Measurements from ENCODE around the gene PAX8.

The PAX8 gene

DNA sequence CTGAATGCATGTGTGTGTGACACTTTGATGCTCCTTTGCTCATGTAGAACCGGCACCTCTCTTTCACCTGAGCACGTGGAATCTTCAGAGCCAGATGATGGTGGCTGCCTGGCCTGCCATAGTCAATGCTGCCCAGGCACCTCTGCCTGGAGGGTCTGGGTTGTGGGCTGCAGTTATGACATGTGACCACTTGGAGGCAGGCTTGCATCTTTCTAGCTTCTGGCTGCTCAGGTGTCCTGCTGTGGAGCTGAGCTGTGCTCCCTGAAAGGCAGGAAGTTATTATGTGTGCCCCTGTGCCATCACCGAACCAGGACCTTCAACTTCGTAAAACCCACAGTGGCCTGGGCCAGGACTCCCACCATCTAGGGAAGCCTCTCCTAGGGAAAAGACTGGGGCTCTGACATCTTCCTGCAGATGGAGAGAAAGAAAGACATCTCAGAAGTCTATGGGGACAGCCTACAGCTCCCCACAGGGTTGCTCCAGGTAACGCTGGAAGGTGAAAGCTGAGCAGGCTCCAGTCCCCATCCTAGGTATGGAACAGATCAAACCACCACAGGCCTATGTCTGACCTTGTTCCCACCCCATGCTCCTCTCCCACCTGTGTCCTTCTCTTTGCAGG is 74.7 kb downstream of the PAX8 start:
- Histone ChIP-seq H3K27me3 (ENCODE audit: control insufficient read depth, insufficient read depth, low read length, poor library complexity, severe bottlenecking) (peaks cover under 1% of the 10 kb centered on the region), H3K9me3 (ENCODE audit: control insufficient read depth, low read length) (no peaks in the 10 kb centered on the region), H3K4me1 (ENCODE audit: control insufficient read depth, insufficient read depth, low read length) (peaks cover 5% of the 10 kb centered on the region), H3K27ac (ENCODE audit: insufficient read depth, low read depth, low read length, poor library complexity, severe bottlenecking) (no peak overlapping the region), H3K4me3 (ENCODE audit: insufficient read depth, low read depth, low read length) (no peak overlapping the region), H3K36me3 (ENCODE audit: control insufficient read depth, insufficient read depth, low read length) (no peaks in the 10 kb centered on the region)
- WGBS, 2 experiments: 24 to 32% methylated on average over 5 of the region's 5 CpGs

- no peaks in the 10 kb centered on the region for H3K9me3 ChIP-seq (ENCODE audit: control insufficient read depth, low read length)
- H3K4me3 ChIP-seq (ENCODE audit: insufficient read depth, low read depth, low read length): no peak overlapping the region
- H3K4me1 ChIP-seq (ENCODE audit: control insufficient read depth, insufficient read depth, low read length): peaks cover 5% of the 10 kb centered on the region
- H3K27me3 ChIP-seq (ENCODE audit: control insufficient read depth, insufficient read depth, low read length, poor library complexity, severe bottlenecking): peaks cover 9% of the 10 kb centered on the region
- no peak overlapping the region for H3K27ac ChIP-seq (ENCODE audit: insufficient read depth, low read depth, low read length, poor library complexity, severe bottlenecking)
- no peaks in the 10 kb centered on the region for H3K36me3 ChIP-seq (ENCODE audit: control insufficient read depth, insufficient read depth, low read length)
Observed at GRCh38 chr2:113203217-113203530, 75.5 kb downstream of the PAX8 start.

DNA sequence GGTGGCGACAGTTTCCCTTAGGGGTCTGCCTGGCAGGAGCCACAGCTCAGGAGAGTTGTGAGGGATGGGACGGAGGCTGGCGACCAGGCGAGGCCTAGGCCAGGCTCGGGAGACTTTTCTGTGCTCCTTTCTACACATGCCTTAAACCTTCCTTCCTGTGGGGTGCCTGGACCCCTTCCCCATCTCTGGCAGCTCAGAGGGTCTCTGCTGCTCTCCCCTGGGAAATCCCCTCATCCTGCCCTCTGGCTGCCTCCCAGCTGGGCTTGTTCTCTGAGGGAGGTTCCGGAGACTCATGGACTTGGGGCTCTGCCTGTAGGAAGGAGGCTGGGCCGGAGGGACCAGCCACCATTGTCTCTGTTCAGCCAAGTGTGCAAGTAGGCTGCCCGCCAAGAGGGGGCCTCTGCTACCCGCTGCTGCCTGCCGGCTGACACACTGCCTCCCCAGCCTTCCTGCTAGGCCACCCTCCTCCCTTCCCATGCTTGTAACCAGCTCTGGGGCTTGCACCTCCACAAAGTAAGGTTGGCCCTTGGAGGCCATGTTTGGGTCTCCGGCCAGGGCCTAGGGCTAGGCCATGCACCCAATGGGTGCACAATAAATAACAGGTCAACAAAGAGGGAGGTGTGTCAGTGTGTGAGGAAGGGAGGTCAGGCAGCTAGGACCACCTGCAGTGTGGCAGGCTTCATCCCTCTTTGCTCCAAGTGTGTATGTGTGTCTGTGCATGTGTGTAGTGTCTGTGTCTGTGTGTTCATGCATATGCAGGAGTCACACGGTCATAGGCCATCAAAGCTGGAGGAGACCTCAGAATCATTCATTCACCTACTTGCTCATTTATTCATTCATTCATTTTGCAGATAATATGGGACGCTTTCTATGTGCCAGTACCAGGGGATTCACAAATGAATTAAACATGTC is 76.2 kb downstream of the PAX8 start:
- peaks cover 15% of the 10 kb centered on the region for H3K27me3 ChIP-seq (ENCODE audit: control insufficient read depth, insufficient read depth, low read length, poor library complexity, severe bottlenecking)
- H3K36me3 ChIP-seq (ENCODE audit: control insufficient read depth, insufficient read depth, low read length): no peaks in the 10 kb centered on the region
- no peak overlapping the region for H3K4me3 ChIP-seq (ENCODE audit: insufficient read depth, low read depth, low read length)
- 78 to 81% methylated on average over 13 of the region's 13 CpGs for WGBS, 2 experiments
- peaks cover 5% of the 10 kb centered on the region for H3K4me1 ChIP-seq (ENCODE audit: control insufficient read depth, insufficient read depth, low read length)
- H3K9me3 ChIP-seq (ENCODE audit: control insufficient read depth, low read length): no peaks in the 10 kb centered on the region
- H3K27ac ChIP-seq (ENCODE audit: insufficient read depth, low read depth, low read length, poor library complexity, severe bottlenecking): no peak overlapping the region

DNA sequence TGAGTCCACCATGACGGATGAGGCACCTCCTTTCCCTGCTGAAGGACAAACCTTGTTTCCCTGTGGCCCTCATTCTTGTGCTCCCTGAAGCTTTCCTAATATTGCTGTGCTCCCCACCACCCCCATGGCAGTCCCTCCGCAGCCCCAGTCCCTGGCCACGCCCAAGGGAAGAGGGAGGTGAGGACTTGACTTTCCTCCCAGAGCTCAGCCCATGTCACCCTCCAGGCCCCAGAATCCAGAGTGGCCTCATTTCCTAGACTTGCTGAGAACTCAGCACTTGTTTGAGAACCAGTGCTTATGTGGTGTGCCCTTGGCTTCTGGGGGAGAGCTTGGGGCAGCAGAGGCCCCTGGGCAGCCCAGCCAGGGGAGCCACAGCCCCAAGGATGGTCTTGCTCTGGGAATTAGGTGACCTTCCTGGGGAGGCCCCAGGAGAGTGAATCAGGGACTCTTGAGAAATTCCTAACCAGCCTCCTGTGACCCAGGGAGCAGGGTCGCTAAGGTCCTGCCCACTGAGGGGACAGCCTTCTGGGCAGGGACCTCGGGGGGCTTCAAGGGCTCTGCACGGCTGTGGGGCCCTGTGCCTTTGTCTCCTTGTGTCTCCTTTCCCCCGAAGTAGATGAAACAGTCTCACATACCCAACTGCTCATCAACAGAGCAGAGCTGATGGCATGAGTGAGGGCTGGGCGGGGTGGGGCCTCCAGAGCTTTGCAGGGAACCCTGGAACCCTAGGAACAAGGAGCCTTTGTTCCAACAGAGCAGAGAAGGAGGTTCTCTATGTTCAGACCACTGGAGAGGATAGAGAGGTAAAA is 77.0 kb downstream of the PAX8 start:
- peaks cover 5% of the 10 kb centered on the region for H3K4me1 ChIP-seq (ENCODE audit: control insufficient read depth, insufficient read depth, low read length)
- H3K27ac ChIP-seq (ENCODE audit: insufficient read depth, low read depth, low read length, poor library complexity, severe bottlenecking): no peak overlapping the region
- H3K4me3 ChIP-seq (ENCODE audit: insufficient read depth, low read depth, low read length): no peak overlapping the region
- no peaks in the 10 kb centered on the region for H3K9me3 ChIP-seq (ENCODE audit: control insufficient read depth, low read length)
- H3K27me3 ChIP-seq (ENCODE audit: control insufficient read depth, insufficient read depth, low read length, poor library complexity, severe bottlenecking): peaks cover 24% of the 10 kb centered on the region
- WGBS, 2 experiments: 85 to 86% methylated on average over 8 of the region's 8 CpGs
- H3K36me3 ChIP-seq (ENCODE audit: control insufficient read depth, insufficient read depth, low read length): no peaks in the 10 kb centered on the region

GRCh38 chr2:113200736-113201490 is 77.8 kb downstream of the PAX8 start:
- Histone ChIP-seq H3K4me1 (ENCODE audit: control insufficient read depth, insufficient read depth, low read length) (peaks cover 5% of the 10 kb centered on the region), H3K9me3 (ENCODE audit: control insufficient read depth, low read length) (no peaks in the 10 kb centered on the region), H3K27ac (ENCODE audit: insufficient read depth, low read depth, low read length, poor library complexity, severe bottlenecking) (no peak overlapping the region), H3K36me3 (ENCODE audit: control insufficient read depth, insufficient read depth, low read length) (no peaks in the 10 kb centered on the region), H3K4me3 (ENCODE audit: insufficient read depth, low read depth, low read length) (no peak overlapping the region), H3K27me3 (ENCODE audit: control insufficient read depth, insufficient read depth, low read length, poor library complexity, severe bottlenecking) (peaks cover 24% of the 10 kb centered on the region)
- WGBS, 2 experiments: 90 to 91% methylated on average over 17 of the region's 17 CpGs

- no peak overlapping the region for H3K27ac ChIP-seq (ENCODE audit: insufficient read depth, low read depth, low read length, poor library complexity, severe bottlenecking)
- no peaks in the 10 kb centered on the region for H3K9me3 ChIP-seq (ENCODE audit: control insufficient read depth, low read length)
- peaks cover 24% of the 10 kb centered on the region for H3K27me3 ChIP-seq (ENCODE audit: control insufficient read depth, insufficient read depth, low read length, poor library complexity, severe bottlenecking)
- WGBS, 2 experiments: 81 to 86% methylated on average over 4 of the region's 4 CpGs
- H3K4me3 ChIP-seq (ENCODE audit: insufficient read depth, low read depth, low read length): no peak overlapping the region
- H3K4me1 ChIP-seq (ENCODE audit: control insufficient read depth, insufficient read depth, low read length): peaks cover 5% of the 10 kb centered on the region
- no peaks in the 10 kb centered on the region for H3K36me3 ChIP-seq (ENCODE audit: control insufficient read depth, insufficient read depth, low read length)
Observed at GRCh38 chr2:113200236-113200635, 78.5 kb downstream of the PAX8 start.

DNA sequence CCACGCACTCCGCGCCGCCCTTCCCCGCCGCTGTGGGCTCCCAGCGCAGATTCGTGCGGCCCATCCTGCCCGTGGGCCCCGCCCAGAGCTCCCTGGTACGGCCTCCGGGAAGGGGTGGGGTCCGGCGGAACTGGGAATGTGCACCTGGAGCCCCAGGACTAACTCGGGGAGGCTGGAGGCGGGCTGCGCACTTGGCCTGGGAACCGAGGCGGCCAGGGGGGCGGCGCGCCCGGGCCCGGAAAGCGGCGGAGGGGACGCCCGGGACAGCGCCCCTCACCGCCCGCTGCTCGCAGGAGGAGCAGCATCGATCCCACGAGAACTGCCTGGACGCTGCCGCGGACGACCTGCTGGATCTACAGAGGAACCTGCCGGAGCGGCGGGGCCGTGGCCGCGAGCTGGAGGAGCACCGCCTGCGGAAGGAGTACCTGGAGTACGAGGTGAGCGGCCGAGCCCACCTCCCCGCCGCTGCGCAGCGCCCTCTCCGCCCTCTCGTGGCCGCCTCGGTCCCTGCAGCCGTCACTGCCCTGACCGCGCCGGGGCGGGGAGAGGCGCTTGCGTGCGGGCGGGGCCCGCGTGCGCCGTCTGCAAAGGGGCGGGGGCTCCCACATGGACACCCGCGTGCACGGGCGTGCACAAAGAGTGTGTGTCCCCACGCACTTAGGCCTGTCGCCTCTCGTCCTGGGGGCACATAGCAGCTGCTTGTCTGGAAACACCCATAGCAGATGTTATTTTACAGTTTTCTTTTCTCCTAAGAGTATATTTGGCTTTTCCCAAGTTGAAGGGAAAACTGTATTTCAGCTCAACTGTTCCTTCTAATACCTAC is 79.7 kb downstream of the PAX8 start:
- H3K27me3 ChIP-seq (ENCODE audit: control insufficient read depth, insufficient read depth, low read length, poor library complexity, severe bottlenecking): peaks cover 24% of the 10 kb centered on the region

DNA sequence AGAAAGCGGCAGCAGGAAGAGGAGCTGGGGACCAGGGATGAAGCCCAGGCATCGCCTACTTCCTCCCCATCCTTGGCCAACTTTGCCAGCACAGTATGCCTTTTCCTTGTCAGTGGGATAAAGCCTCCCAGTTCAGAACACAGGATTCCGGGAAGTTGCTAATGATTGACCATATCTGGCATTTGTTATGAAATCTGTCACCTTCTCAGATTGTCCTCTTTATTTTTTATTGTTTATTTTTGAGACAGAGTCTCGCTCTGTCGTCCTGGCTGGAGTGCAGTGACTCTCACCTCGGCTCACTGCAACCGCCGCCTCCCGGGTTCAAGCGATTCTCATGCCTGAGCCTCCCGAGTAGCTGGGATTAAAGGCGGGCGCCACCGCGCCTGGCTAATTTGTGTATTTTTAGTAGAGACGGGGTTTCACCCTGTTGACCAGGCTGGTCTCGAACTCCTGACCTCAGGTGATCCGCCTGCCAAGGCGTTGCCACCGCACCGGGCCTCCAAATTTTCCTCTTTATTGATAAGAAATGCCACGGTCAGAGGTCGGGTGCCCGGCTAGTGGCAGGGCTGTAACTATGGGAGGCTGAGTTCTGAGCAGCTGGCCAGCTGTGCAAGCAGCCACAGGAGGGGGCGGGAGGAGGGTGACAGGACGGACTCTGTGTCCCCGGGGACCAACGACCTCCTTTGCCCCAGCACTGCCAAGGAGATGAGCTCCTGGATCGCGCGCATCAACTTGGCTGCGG is 80.5 kb downstream of the PAX8 start:
- Histone ChIP-seq H3K9me3 (ENCODE audit: control insufficient read depth, low read length) (no peaks in the 10 kb centered on the region), H3K27me3 (ENCODE audit: control insufficient read depth, insufficient read depth, low read length, poor library complexity, severe bottlenecking) (peaks cover 24% of the 10 kb centered on the region), H3K4me1 (ENCODE audit: control insufficient read depth, insufficient read depth, low read length) (peaks cover 5% of the 10 kb centered on the region), H3K27ac (ENCODE audit: insufficient read depth, low read depth, low read length, poor library complexity, severe bottlenecking) (no peak overlapping the region), H3K4me3 (ENCODE audit: insufficient read depth, low read depth, low read length) (peak overlapping the region; percentile 64), H3K36me3 (ENCODE audit: control insufficient read depth, insufficient read depth, low read length) (no peaks in the 10 kb centered on the region)
- 60 to 61% methylated on average over 32 of the region's 32 CpGs for WGBS, 2 experiments

More for the DNA sequence above, 79.7 kb downstream of the PAX8 start:
- Histone ChIP-seq H3K27ac (ENCODE audit: insufficient read depth, low read depth, low read length, poor library complexity, severe bottlenecking) (no peak overlapping the region), H3K9me3 (ENCODE audit: control insufficient read depth, low read length) (no peaks in the 10 kb centered on the region), H3K4me1 (ENCODE audit: control insufficient read depth, insufficient read depth, low read length) (peaks cover 5% of the 10 kb centered on the region), H3K4me3 (ENCODE audit: insufficient read depth, low read depth, low read length) (peak overlapping the region; percentile 64), H3K36me3 (ENCODE audit: control insufficient read depth, insufficient read depth, low read length) (no peaks in the 10 kb centered on the region)
- WGBS, 2 experiments: 1% methylated on average over 79 of the region's 79 CpGs
